K562 (cell line): Measurements from ENCODE around the gene NAA80. TPM values are rescaled to one million over a fixed set of nuclear protein-coding genes. Genes with fewer than 3 reads are reported as not detected.
A peak's percentile ranks its signal among the peaks of the same experiment; 100 is the strongest.

ENCODE experiments used
- ATAC-seq: fragments of 200-7000 bp; cut with Tn5 transposase; 3 replicates; pipeline ENCODE4 v1.9.1; 2020; ENCODE audit warnings: moderate library complexity
- BruUV-seq: library from RNA; stranded (reverse); fragments of 400-500 nt; replicated peaks from 2 replicates; lab custom pipeline; 2021; lab: Mats Ljungman, UMichigan
- CTCF ChIA-PET: fragments of 300-600 bp; formaldehyde crosslinking; extraction: SDS; loops from one replicate; lab custom pipeline; 2021; ENCODE audit warnings: low intra/inter-chr PET ratio; lab: Yijun Ruan, JAX
- POLR2A ChIA-PET: fragments of 300-600, 350-650 bp; sonication (Branson Sonifier 250); formaldehyde crosslinking; extraction: SDS; loops from one replicate; lab custom pipeline; 2021; ENCODE audit warnings: antibody characterized with exemption, inconsistent platforms; lab: Yijun Ruan, JAX
- DNase-seq, 4 experiments: peaks; one replicate each; pipeline versions ENCODE4 v3.0.0 to v3.0.0-alpha.2; 2011 to 2018; ENCODE audit warnings: low spot score in 3 of 4, mixed read lengths in 3 of 4; ENCODE audit errors: extremely low read depth in 1 of 4
- FAIRE-seq: peaks from 2 replicates; lab custom pipeline; 2011; peaks lifted over from hg19 to GRCh38; lab: Jason Lieb, UNC
- H2AFZ ChIP-seq: 2 replicates; pipeline ENCODE4 v1.6.0; 2011; ENCODE audit warnings: low read depth, low read length, control low read depth, inconsistent platforms
- H3K27ac ChIP-seq: fragments of 200-600 bp; 3 replicates; pipeline ENCODE4 v1.8.0; 2011; ENCODE audit warnings: low read depth, mild to moderate bottlenecking, control low read depth, inconsistent platforms, low read length, moderate library complexity, mixed read lengths; ENCODE audit errors: extremely low read depth
- H3K27me3 ChIP-seq, 2 experiments: fragments of 300-600 bp in 1 of 2; 2 replicates in 1 of 2; 3 replicates in 1 of 2; pipeline versions ENCODE4 v1.6.0 to v1.8.0; 2011; ENCODE audit warnings: inconsistent platforms in 2 of 2, low read length in 2 of 2, mild to moderate bottlenecking in 1 of 2, mixed read lengths in 1 of 2, moderate library complexity in 1 of 2; ENCODE audit not compliant: control insufficient read depth in 2 of 2, insufficient read depth in 2 of 2
- H3K36me3 ChIP-seq: fragments of 300-600 bp; 3 replicates; pipeline ENCODE4 v1.8.0; 2011; ENCODE audit warnings: mild to moderate bottlenecking, low read length, inconsistent platforms; ENCODE audit not compliant: control insufficient read depth, insufficient read depth
- H3K4me1 ChIP-seq, 2 experiments: fragments of 200-600 bp in 1 of 2; replicated peaks in 1 of 2; 2 replicates in 1 of 2; 3 replicates in 1 of 2; pipeline versions ENCODE4 v1.5.1 to v1.8.0; 2011; ENCODE audit warnings: inconsistent platforms in 2 of 2, low read length in 2 of 2, mild to moderate bottlenecking in 1 of 2, mixed read lengths in 1 of 2, moderate library complexity in 1 of 2; ENCODE audit not compliant: control insufficient read depth in 2 of 2, insufficient read depth in 2 of 2
- H3K4me2 ChIP-seq: 2 replicates; pipeline ENCODE4 v1.6.1; 2011; ENCODE audit warnings: low read length, control low read depth, inconsistent platforms, mixed read lengths; ENCODE audit not compliant: insufficient read depth
- H3K4me3 ChIP-seq: fragments of 200-600 bp; sonication (generic), shearing (Covaris generic); 2 replicates; pipeline ENCODE4 v1.5.1; 2016; ENCODE audit warnings: control low read depth, inconsistent platforms
- H3K79me2 ChIP-seq: fragments of 200-600 bp; 3 replicates; pipeline ENCODE4 v1.8.0; 2011; ENCODE audit warnings: low read length, inconsistent platforms; ENCODE audit not compliant: control insufficient read depth, insufficient read depth
- H3K9ac ChIP-seq, 2 experiments: 2 replicates each; pipeline versions ENCODE4 v1.6.0 to v1.6.1; 2011; ENCODE audit warnings: low read depth in 2 of 2, low read length in 2 of 2, control low read depth in 1 of 2, inconsistent platforms in 1 of 2, mild to moderate bottlenecking in 1 of 2, mixed read lengths in 1 of 2; ENCODE audit not compliant: insufficient read depth in 1 of 2
- H3K9me1 ChIP-seq: one replicate; pipeline ENCODE4 v1.6.0; 2011; ENCODE audit warnings: inconsistent platforms, mild to moderate bottlenecking, low read length, moderate library complexity; ENCODE audit not compliant: control insufficient read depth, insufficient read depth
- H3K9me3 ChIP-seq: replicated peaks from 2 replicates; pipeline ENCODE4 v1.5.1; 2011; ENCODE audit warnings: low read depth, low read length, inconsistent platforms; ENCODE audit not compliant: control insufficient read depth, insufficient read depth
- H4K20me1 ChIP-seq: replicated peaks from 2 replicates; pipeline ENCODE4 v1.6.1; 2011; ENCODE audit warnings: low read length, inconsistent platforms, mixed read lengths; ENCODE audit not compliant: control insufficient read depth, insufficient read depth
- CTCF ChIP-seq, 3 experiments: IDR thresholded peaks in 2 of 3; conservative IDR thresholded peaks in 1 of 3; 2 replicates each; pipeline ENCODE4 v1.5.1; 2011 to 2012; ENCODE audit warnings: low read length in 3 of 3, mild to moderate bottlenecking in 3 of 3, control low read depth in 2 of 3, improper control_type of control experiment in 1 of 3, inconsistent platforms in 1 of 3, low read depth in 1 of 3, mixed read lengths in 1 of 3, moderate library complexity in 1 of 3; ENCODE audit not compliant: insufficient read depth in 2 of 3
- DPF2 ChIP-seq: fragments of 450-650 bp; IDR thresholded peaks from 2 replicates; pipeline ENCODE4 v1.6.1; 2016
- FOSL1 ChIP-seq: fragments of 200-800 bp; sonication (Bioruptor generic); conservative IDR thresholded peaks from 2 replicates; pipeline ENCODE4 v1.6.1; 2016; ENCODE audit warnings: missing genetic modification characterization, missing compliant biosample characterization
- HDAC6 ChIP-seq: IDR thresholded peaks from 2 replicates; pipeline ENCODE4 v1.6.1; 2012; ENCODE audit warnings: low read depth, mild to moderate bottlenecking, control low read depth, inconsistent platforms, low read length, moderate library complexity
- RAD21 ChIP-seq, 2 experiments: fragments of 250-450 bp in 1 of 2; fragments of 450-650 bp in 1 of 2; sonication (Bioruptor Pico) in 1 of 2; formaldehyde crosslinking in 1 of 2; IDR thresholded peaks in 1 of 2; conservative IDR thresholded peaks in 1 of 2; 2 replicates each; pipeline versions ENCODE4 v1.4.0 to v1.8.0; 2020 to 2022; ENCODE audit warnings: mild to moderate bottlenecking in 2 of 2, moderate library complexity in 1 of 2
- SMC3 ChIP-seq: conservative IDR thresholded peaks from 2 replicates; pipeline ENCODE4 v1.6.1; 2011; ENCODE audit warnings: low read depth, low read length, improper control_type of control experiment; ENCODE audit not compliant: insufficient read depth
- U2AF2 ChIP-seq: fragments of 200-400 bp; formaldehyde crosslinking; optimal IDR thresholded peaks from 2 replicates; pipeline ENCODE3; 2017; ENCODE audit warnings: low read depth, mild to moderate bottlenecking, low read length
- ZBTB40 ChIP-seq, 2 experiments: fragments of 450-650 bp in 1 of 2; sonication (generic) in 1 of 2; formaldehyde crosslinking in 1 of 2; IDR thresholded peaks; 2 replicates each; pipeline versions ENCODE4 v1.7.1 to v1.9.0; 2016 to 2022; ENCODE audit warnings: inconsistent platforms in 1 of 2, mild to moderate bottlenecking in 1 of 2, missing genetic modification reagents in 1 of 2
- ZNF668 ChIP-seq: fragments of 250-450 bp; sonication (Bioruptor Pico); IDR thresholded peaks from 2 replicates; pipeline ENCODE4 v1.8.0; 2022; ENCODE audit warnings: mild to moderate bottlenecking, inconsistent platforms
- WGBS: fragments of 100-300 bp; shearing (Covaris generic); methylation state at CpG from one replicate; pipeline ENCODE4 v1.1.6; 2016; ENCODE audit warnings: low coverage, mixed read lengths; ENCODE audit not compliant: insufficient coverage; ENCODE audit errors: missing lambda C conversion rate; 5-methylcytosine and 5-hydroxymethylcytosine counted together
- in situ Hi-C: fragments of 300-500 bp; cut with MboI; formaldehyde crosslinking; loops from 4 replicates; pipeline ENCODE4 v1.15.0; 2018; ENCODE audit warnings: inconsistent platforms, mixed read lengths
- intact Hi-C: fragments of 100-400 bp; cut with micrococcal nuclease; formaldehyde crosslinking; loops from 2 replicates; pipeline ENCODE4 v1.14.2; 2022
- polyA plus RNA-seq, 8 experiments: library from polyadenylated mRNA; depleted of rRNA in 4 of 8; stranded (reverse) in 5 of 8; unstranded in 3 of 8; fragments of >200 nt; fragmentation: Nextera tagmentation in 2 of 8; fragmentation: Illumina TruSeq in 1 of 8; extraction: Ambion mirVana in 2 of 8; extraction: Trizol in 1 of 8; gene quantifications; 2 replicates each; pipeline versions ENCODE4 v1.2.1 to v1.2.3, GENCODE V29; 2011 to 2014; ENCODE audit warnings: inconsistent platforms in 1 of 8, missing spikeins in 1 of 8
- total RNA-seq, 7 experiments: library from RNA; depleted of rRNA in 6 of 7; stranded (reverse); fragments of >200 nt in 6 of 7; fragmentation: Illumina TruSeq in 2 of 7; extraction: Trizol in 2 of 7; gene quantifications; 2 replicates each; pipeline versions ENCODE4 v1.2.1 to v1.2.3, GENCODE V29; 2011 to 2021; ENCODE audit warnings: low replicate concordance in 1 of 7

The NAA80 gene
- total and polyA plus RNA-seq, 9 of the 15 experiments (the other 6 are each of a cell fraction or from before 2014, with no cell fraction given), result 0.82 to 24.0 (median 8.6) TPM

GRCh38 chr3:50347187-50347813 lies 48.1 kb upstream of the NAA80 start:
- H3K9me1 ChIP-seq, result peaks cover 3% of the 10 kb centered on the region
- H3K4me2 ChIP-seq, result no peak overlapping the region
- ChIA-PET POLR2A (interaction anchor here (0.6 to 1.7 kb wide), 2 partner anchors 10 to 47 kb away, joined by 4 to 5 read pairs; no protein-coding TSS in a partner anchor), CTCF (interaction anchor here (0.6 to 1.3 kb wide), 3 partner anchors 72 to 203 kb away, joined by 3 to 10 read pairs (median 4); no protein-coding TSS in a partner anchor)
- DNase-seq (peak in 3 of 4 experiments; percentile 31 to 74 (median 62)), FAIRE-seq (peak; percentile 91), ATAC-seq (peak; percentile 8; the same call in 1 of the 3 replicates)
- no peak overlapping the region for H3K9ac ChIP-seq
- H4K20me1 ChIP-seq, result no peaks in the 10 kb centered on the region
- H2AFZ ChIP-seq, result no peak overlapping the region
- peaks cover 18 to 47% of the 10 kb centered on the region in 2 experiments; a peak in 4 of 5 replicates for H3K4me1 ChIP-seq
- H3K27ac ChIP-seq, result no peak overlapping the region
- intact Hi-C loops (loop anchor here (5.0 kb wide), 1 partner anchor 195 kb away; no protein-coding TSS in a partner anchor), in situ Hi-C loops (no loop called here)
- no peak overlapping the region for H3K4me3 ChIP-seq
- BruUV-seq, result no TSS peak
- no peaks in the 10 kb centered on the region for H3K27me3 ChIP-seq
- peaks cover 19% of the 10 kb centered on the region; the same call in 2 of the 3 replicates for H3K36me3 ChIP-seq
- no peaks in the 10 kb centered on the region; the same call in 1 of the 2 replicates for H3K9me3 ChIP-seq
- H3K79me2 ChIP-seq, result peaks cover 26% of the 10 kb centered on the region
- WGBS, result 25% methylated on average over 11 of the region's 14 CpGs
- TF ChIP-seq ZBTB40 (IDR thresholded peaks at IDR 0.05), result peak; percentile 77
- peak; percentile 53; the same call in 1 of the 2 replicates for TF ChIP-seq ZBTB40 (CRISPR knock-in tag; IDR thresholded peaks at IDR 0.05)
- TF ChIP-seq FOSL1 (tag), result peak; percentile 58
- TF ChIP-seq SMC3, result peak; percentile 29; the same call in 1 of the 2 replicates
- no peak for TF ChIP-seq U2AF2
- TF ChIP-seq DPF2, result 0 out of 2 replicates have a peak, but pooled peaks have one; percentile 7
- TF ChIP-seq RAD21 (CRISPR knock-in tag; conservative IDR thresholded peaks at IDR 0.05 in 1 of 2, IDR thresholded peaks at IDR 0.05 in 1 of 2), result peak; percentile 32 to 58
- TF ChIP-seq CTCF (IDR thresholded peaks at IDR 0.05 in 2 of 3, conservative IDR thresholded peaks at IDR 0.05 in 1 of 3; ENCODE audit: insufficient read depth in 2 of 3, low read depth in 1 of 3, low read length in 3 of 3), result peak; percentile 67 to 73 (median 70)
- no peak for TF ChIP-seq ZNF668 (CRISPR knock-in tag)
- TF ChIP-seq HDAC6, result no peak
